H7 (cell line): ENCODE results near the gene RNF180. TPM values are rescaled to one million over a fixed set of nuclear protein-coding genes. Genes with fewer than 3 reads are reported as not detected.

Experiments used
- DNase-seq: peaks from one replicate; pipeline ENCODE4 v3.0.0; 2012
- H3K27me3 ChIP-seq: 2 replicates; pipeline ENCODE4 v1.6.0; 2011; ENCODE audit warnings: mild to moderate bottlenecking, low read length; ENCODE audit not compliant: control insufficient read depth, insufficient read depth
- H3K36me3 ChIP-seq: replicated peaks from 2 replicates; pipeline ENCODE4 v1.5.1; 2011; ENCODE audit warnings: low read length; ENCODE audit not compliant: control insufficient read depth, insufficient read depth
- H3K4me3 ChIP-seq: 2 replicates; pipeline ENCODE4 v1.5.1; 2011; ENCODE audit warnings: low read depth, mild to moderate bottlenecking, control low read depth, low read length, moderate library complexity; ENCODE audit not compliant: insufficient read depth
- total RNA-seq: library from RNA; depleted of rRNA; stranded (reverse); fragments of >200 nt; shearing (Covaris generic); gene quantifications from 2 replicates; pipeline ENCODE4 v1.2.3, GENCODE V29; 2014

Gene RNF180
- total RNA-seq, 1 experiment from 2014 or later, result 1.2 TPM

- Histone ChIP-seq H3K36me3 (no peaks in the 10 kb centered on the region), H3K27me3 (peaks cover 15% of the 10 kb centered on the region), H3K4me3 (no peak overlapping the region)
- DNase-seq, result no peak
These were observed 4.2 kb upstream of the RNF180 start for GRCh38 chr5:64161420-64161819.

- H3K4me3 ChIP-seq, result no peak overlapping the region
- peaks cover 20% of the 10 kb centered on the region for H3K27me3 ChIP-seq
- no peaks in the 10 kb centered on the region for H3K36me3 ChIP-seq
- DNase-seq, result no peak
These were observed 2.5 kb upstream of the RNF180 start for GRCh38 chr5:64163135-64163534.

- Histone ChIP-seq H3K27me3 (peaks cover 20% of the 10 kb centered on the region), H3K36me3 (no peaks in the 10 kb centered on the region), H3K4me3 (no peak overlapping the region)
- DNase-seq, result no peak
These were observed 1.9 kb upstream of the RNF180 start for GRCh38 chr5:64163746-64164145.

GRCh38 chr5:64164166-64164565 lies 1.5 kb upstream of the RNF180 start:
- Histone ChIP-seq H3K36me3 (no peaks in the 10 kb centered on the region), H3K27me3 (peaks cover 20% of the 10 kb centered on the region), H3K4me3 (no peak overlapping the region)
- no peak for DNase-seq

GRCh38 chr5:64165160-64165499 lies 513 bp upstream of the RNF180 start:
- Histone ChIP-seq H3K27me3 (peaks cover 20% of the 10 kb centered on the region), H3K36me3 (no peaks in the 10 kb centered on the region), H3K4me3 (peak overlapping the region; percentile 63)
- DNase-seq, result no peak

GRCh38 chr5:64166201-64166959 lies 737 bp downstream of the RNF180 start:
- Histone ChIP-seq H3K36me3 (no peaks in the 10 kb centered on the region), H3K4me3 (peak overlapping the region; percentile 63), H3K27me3 (peaks cover 20% of the 10 kb centered on the region)
- DNase-seq, result no peak

- no peak overlapping the region for H3K4me3 ChIP-seq
- no peaks in the 10 kb centered on the region for H3K36me3 ChIP-seq
- no peak for DNase-seq
- no peaks in the 10 kb centered on the region for H3K27me3 ChIP-seq
These were observed 10.7 kb downstream of the RNF180 start for GRCh38 chr5:64176301-64176700.

- Histone ChIP-seq H3K4me3 (no peak overlapping the region), H3K36me3 (no peaks in the 10 kb centered on the region), H3K27me3 (no peaks in the 10 kb centered on the region)
- DNase-seq, result no peak
These were observed 15.2 kb downstream of the RNF180 start for GRCh38 chr5:64180661-64181343.

- H3K4me3 ChIP-seq, result no peak overlapping the region
- no peak for DNase-seq
These were observed 15.8 kb downstream of the RNF180 start for GRCh38 chr5:64181440-64181839.

GRCh38 chr5:64183956-64184355 lies 18.3 kb downstream of the RNF180 start:
- Histone ChIP-seq H3K27me3 (no peaks in the 10 kb centered on the region), H3K4me3 (no peak overlapping the region), H3K36me3 (no peaks in the 10 kb centered on the region)
- DNase-seq, result no peak

More at GRCh38 chr5:64181440-64181839, 15.8 kb downstream of the RNF180 start:
- H3K27me3 ChIP-seq, result no peaks in the 10 kb centered on the region
- no peaks in the 10 kb centered on the region for H3K36me3 ChIP-seq

- Histone ChIP-seq H3K27me3 (no peaks in the 10 kb centered on the region), H3K4me3 (no peak overlapping the region), H3K36me3 (no peaks in the 10 kb centered on the region)
- DNase-seq, result no peak
These were observed 19.2 kb downstream of the RNF180 start for GRCh38 chr5:64184832-64185231.

GRCh38 chr5:64188776-64189175 lies 23.1 kb downstream of the RNF180 start:
- no peaks in the 10 kb centered on the region for H3K36me3 ChIP-seq
- DNase-seq, result no peak
- H3K4me3 ChIP-seq, result no peak overlapping the region
- no peaks in the 10 kb centered on the region for H3K27me3 ChIP-seq

GRCh38 chr5:64190562-64191306 lies 25.1 kb downstream of the RNF180 start:
- H3K4me3 ChIP-seq, result no peak overlapping the region
- no peaks in the 10 kb centered on the region for H3K36me3 ChIP-seq
- no peaks in the 10 kb centered on the region for H3K27me3 ChIP-seq
- DNase-seq, result no peak

GRCh38 chr5:64195981-64196380 lies 30.3 kb downstream of the RNF180 start:
- Histone ChIP-seq H3K36me3 (no peaks in the 10 kb centered on the region), H3K27me3 (no peaks in the 10 kb centered on the region), H3K4me3 (no peak overlapping the region)
- no peak for DNase-seq

GRCh38 chr5:64199425-64199824 lies 33.8 kb downstream of the RNF180 start:
- Histone ChIP-seq H3K4me3 (no peak overlapping the region), H3K27me3 (no peaks in the 10 kb centered on the region), H3K36me3 (no peaks in the 10 kb centered on the region)
- no peak for DNase-seq
